Nephron progenitor cell (in vitro differentiated cells): ENCODE measurements around the gene RBM3.

Source experiments
- DNase-seq: peaks from one replicate; pipeline ENCODE4 v3.0.0; 2021
- H3K27ac Mint-ChIP-seq: 2 replicates; pipeline ENCODE4 v1.8.0; 2021; ENCODE audit warnings: mild to moderate bottlenecking, moderate library complexity, mixed read lengths
- H3K27me3 Mint-ChIP-seq: 2 replicates; pipeline ENCODE4 v1.8.0; 2021; ENCODE audit warnings: mild to moderate bottlenecking, low read depth, mixed read lengths; ENCODE audit not compliant: poor library complexity
- H3K36me3 Mint-ChIP-seq: 2 replicates; pipeline ENCODE4 v1.8.0; 2021; ENCODE audit warnings: low read depth, mixed read lengths
- H3K4me1 Mint-ChIP-seq: 2 replicates; pipeline ENCODE4 v1.8.0; 2021; ENCODE audit warnings: mixed read lengths
- H3K4me3 Mint-ChIP-seq: 2 replicates; pipeline ENCODE4 v1.8.0; 2021; ENCODE audit warnings: mild to moderate bottlenecking, moderate library complexity, mixed read lengths
- H3K9me3 Mint-ChIP-seq: 2 replicates; pipeline ENCODE4 v1.8.0; 2021; ENCODE audit warnings: mild to moderate bottlenecking, moderate library complexity, mixed read lengths
- CTCF ChIP-seq: fragments of 200-600 bp; sonication (generic); IDR thresholded peaks from 2 replicates; pipeline ENCODE4 v1.5.0; 2021; ENCODE audit warnings: antibody characterized with exemption

Gene RBM3

DNA sequence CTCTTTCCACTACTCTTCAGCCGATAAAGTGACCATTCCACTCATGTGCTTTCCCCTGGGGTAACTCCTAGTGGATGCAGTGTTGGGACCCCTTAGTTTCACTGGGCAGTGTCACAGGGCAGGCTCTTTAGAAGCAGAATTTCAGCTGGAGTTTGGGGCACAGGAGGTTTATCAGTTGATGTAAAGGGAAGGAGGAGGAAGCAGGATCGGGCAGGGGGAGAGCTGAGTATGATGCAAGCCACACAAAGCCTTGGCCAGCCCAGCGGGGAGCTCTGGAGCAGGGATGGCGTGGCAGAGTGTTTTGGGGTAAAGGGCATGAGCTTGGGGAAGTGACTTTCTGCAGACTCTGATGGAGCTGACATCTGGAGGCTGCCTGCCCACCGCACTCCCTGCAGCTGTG, 42.3 kb downstream of the RBM3 start:
- Mint-ChIP-seq H3K27ac (no peak overlapping the region), H3K9me3 (peaks cover 67% of the 10 kb centered on the region), H3K4me3 (no peak overlapping the region), H3K36me3 (no peaks in the 10 kb centered on the region), H3K27me3 (peaks cover 3% of the 10 kb centered on the region), H3K4me1 (no peaks in the 10 kb centered on the region)
- DNase-seq: no peak
- no peak for TF ChIP-seq CTCF

DNA sequence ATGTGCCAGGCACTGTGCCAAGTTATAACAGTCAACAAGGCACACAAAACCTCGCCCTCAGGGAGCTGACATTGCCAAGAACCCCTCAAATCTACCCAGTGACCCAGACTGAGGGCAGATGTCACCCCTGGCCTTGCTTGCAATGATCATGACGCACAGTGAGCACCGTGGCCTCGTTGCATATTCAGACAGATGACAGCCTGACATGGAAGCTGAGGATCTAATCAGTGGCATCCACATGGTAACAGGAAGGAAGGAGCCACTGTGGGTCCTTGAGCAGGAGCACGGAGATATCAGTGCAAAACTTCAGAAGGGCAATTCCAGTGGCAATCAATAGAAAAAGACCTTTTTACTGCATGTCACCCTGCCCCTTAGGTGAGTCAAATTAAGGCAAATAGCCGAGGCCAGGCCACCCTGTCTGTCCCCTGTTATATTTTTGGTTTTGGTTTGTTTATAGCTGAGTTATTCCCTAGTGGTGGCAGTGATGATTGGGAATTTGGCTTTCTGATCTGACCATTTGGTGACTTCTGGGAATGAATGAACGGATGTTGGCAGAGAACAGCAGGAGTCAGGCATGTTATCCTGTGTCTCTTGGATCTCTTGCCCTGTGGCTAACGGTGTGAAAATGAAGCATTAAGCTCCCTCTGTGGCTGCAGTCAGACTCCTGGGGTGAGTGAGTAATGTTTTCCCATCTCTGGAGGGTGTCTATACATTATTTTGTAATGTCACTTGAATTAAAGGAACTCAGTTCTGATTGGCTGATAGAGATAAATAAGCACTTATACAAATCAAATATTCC, 43.5 kb downstream of the RBM3 start:
- Mint-ChIP-seq H3K27me3 (peaks cover 3% of the 10 kb centered on the region), H3K9me3 (peaks cover 59% of the 10 kb centered on the region), H3K4me1 (no peaks in the 10 kb centered on the region), H3K36me3 (no peaks in the 10 kb centered on the region), H3K27ac (no peak overlapping the region), H3K4me3 (no peak overlapping the region)
- TF ChIP-seq CTCF: no peak
- DNase-seq: no peak

- Mint-ChIP-seq H3K27ac (no peak overlapping the region), H3K27me3 (no peaks in the 10 kb centered on the region), H3K36me3 (no peaks in the 10 kb centered on the region), H3K4me1 (no peaks in the 10 kb centered on the region), H3K4me3 (no peak overlapping the region), H3K9me3 (peaks cover 18% of the 10 kb centered on the region)
- TF ChIP-seq CTCF: no peak
- no peak for DNase-seq
Observed at GRCh38 chrX:48626401-48627298, 52.4 kb downstream of the RBM3 start.
